Neuron (in vitro differentiated cells): ENCODE results near the gene COA8.
"Not testable (repeated sequence)": the region's sequence is repeated elsewhere in the genome, so short reads cannot be mapped to it uniquely, and the experiment has no call there.

Source experiments
- H2AFZ ChIP-seq: one replicate; pipeline ENCODE4 v1.6.1; 2013; ENCODE audit warnings: low read depth, mild to moderate bottlenecking, inconsistent platforms, low read length, moderate library complexity
- H3K27me3 ChIP-seq: one replicate; pipeline ENCODE4 v1.6.1; 2013; ENCODE audit warnings: low read length; ENCODE audit not compliant: insufficient read depth
- H3K36me3 ChIP-seq: one replicate; pipeline ENCODE4 v1.6.1; 2013; ENCODE audit warnings: low read length; ENCODE audit not compliant: insufficient read depth
- H3K4me1 ChIP-seq: one replicate; pipeline ENCODE4 v1.6.1; 2013; ENCODE audit warnings: low read length; ENCODE audit not compliant: insufficient read depth
- H3K4me3 ChIP-seq: 2 replicates; pipeline ENCODE4 v1.5.1; 2013; ENCODE audit warnings: mild to moderate bottlenecking, low read length, moderate library complexity
- H3K9me3 ChIP-seq: one replicate; pipeline ENCODE4 v1.6.1; 2013; ENCODE audit warnings: low read length

The COA8 gene

DNA sequence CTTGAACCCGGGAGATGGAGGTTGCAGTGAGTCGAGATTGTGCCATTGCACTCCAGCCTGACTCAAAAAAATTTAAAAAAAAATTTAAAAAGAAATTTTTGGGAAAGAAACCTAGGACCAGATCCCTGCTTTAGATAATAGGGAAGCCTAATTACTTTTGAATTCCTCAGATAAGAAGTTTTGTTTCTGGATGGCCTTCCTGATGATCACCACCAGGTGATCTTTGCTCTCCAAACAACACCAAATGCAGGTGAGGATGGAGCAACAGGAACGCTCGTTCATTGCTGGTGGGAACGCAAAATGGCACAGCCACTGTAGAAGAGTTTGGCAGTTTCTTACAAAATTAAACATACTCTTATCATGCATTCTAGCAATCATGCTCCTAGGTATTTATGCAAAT is 37.7 kb downstream of the COA8 start:
- H3K4me1 ChIP-seq = no peaks in the 10 kb centered on the region
- no peak overlapping the region for H3K4me3 ChIP-seq
- H2AFZ ChIP-seq = no peak overlapping the region
- no peaks in the 10 kb centered on the region for H3K9me3 ChIP-seq
- no peaks in the 10 kb centered on the region for H3K36me3 ChIP-seq
- H3K27me3 ChIP-seq = no peaks in the 10 kb centered on the region

GRCh38 chr14:103604620-103605019 is 41.9 kb downstream of the COA8 start:
- Histone ChIP-seq H2AFZ (no peak overlapping the region), H3K36me3 (no peaks in the 10 kb centered on the region), H3K27me3 (no peaks in the 10 kb centered on the region)

GRCh38 chr14:103606963-103607668 is 44.4 kb downstream of the COA8 start:
- Histone ChIP-seq H3K27me3 (no peaks in the 10 kb centered on the region), H2AFZ (no peak overlapping the region), H3K4me1 (peaks cover 3% of the 10 kb centered on the region), H3K36me3 (no peaks in the 10 kb centered on the region), H3K4me3 (no peak overlapping the region), H3K9me3 (peaks cover 7% of the 10 kb centered on the region)

More at GRCh38 chr14:103604620-103605019, 41.9 kb downstream of the COA8 start:
- Histone ChIP-seq H3K9me3 (no peaks in the 10 kb centered on the region), H3K4me3 (no peak overlapping the region), H3K4me1 (peaks cover 3% of the 10 kb centered on the region)

GRCh38 chr14:103607822-103608221 is 45.1 kb downstream of the COA8 start:
- no peak overlapping the region for H3K4me3 ChIP-seq
- no peak overlapping the region for H2AFZ ChIP-seq
- peaks cover 7% of the 10 kb centered on the region for H3K9me3 ChIP-seq

GRCh38 chr14:103609081-103609480 is 46.3 kb downstream of the COA8 start:
- not testable (repeated sequence) for H3K27me3 ChIP-seq, H3K36me3 ChIP-seq, H3K4me1 ChIP-seq, H2AFZ ChIP-seq, H3K4me3 ChIP-seq, H3K9me3 ChIP-seq

More at GRCh38 chr14:103607822-103608221, 45.1 kb downstream of the COA8 start:
- H3K36me3 ChIP-seq = no peaks in the 10 kb centered on the region
- H3K4me1 ChIP-seq = peaks cover 3% of the 10 kb centered on the region
- no peaks in the 10 kb centered on the region for H3K27me3 ChIP-seq

- Histone ChIP-seq H3K4me3 (no peak overlapping the region), H3K9me3 (peaks cover 7% of the 10 kb centered on the region), H3K36me3 (no peaks in the 10 kb centered on the region), H3K4me1 (peaks cover 3% of the 10 kb centered on the region), H2AFZ (no peak overlapping the region), H3K27me3 (no peaks in the 10 kb centered on the region)
Observed at GRCh38 chr14:103611215-103611614, 48.5 kb downstream of the COA8 start.

DNA sequence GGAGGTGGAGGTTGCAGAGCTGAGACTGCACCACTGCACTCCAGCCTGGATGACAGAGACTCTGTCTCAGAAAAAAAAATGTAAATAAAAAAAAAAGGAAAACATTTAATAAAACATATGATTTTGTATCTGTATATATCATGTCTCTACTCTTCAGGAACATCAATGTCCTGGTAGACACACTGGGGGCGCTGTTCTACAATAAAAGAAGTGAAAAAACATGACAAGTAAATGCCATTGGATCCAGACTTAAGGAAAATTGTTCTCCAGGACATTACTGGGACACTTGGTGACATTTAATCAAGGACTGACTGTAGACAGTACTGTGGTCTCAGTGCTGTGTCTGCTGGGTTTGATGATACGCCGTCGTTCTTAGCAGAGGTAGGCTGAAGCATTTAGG is 50.8 kb downstream of the COA8 start:
- Histone ChIP-seq H2AFZ (no peak overlapping the region), H3K4me3 (no peak overlapping the region), H3K36me3 (no peaks in the 10 kb centered on the region), H3K9me3 (peaks cover 7% of the 10 kb centered on the region), H3K4me1 (no peaks in the 10 kb centered on the region), H3K27me3 (no peaks in the 10 kb centered on the region)

- no peaks in the 10 kb centered on the region for H3K36me3 ChIP-seq
- no peak overlapping the region for H2AFZ ChIP-seq
- no peaks in the 10 kb centered on the region for H3K27me3 ChIP-seq
- H3K4me1 ChIP-seq = no peaks in the 10 kb centered on the region
- H3K4me3 ChIP-seq = no peak overlapping the region
- H3K9me3 ChIP-seq = no peaks in the 10 kb centered on the region
Observed at GRCh38 chr14:103616635-103617300, 54.0 kb downstream of the COA8 start.

- Histone ChIP-seq H3K4me3 (no peak overlapping the region), H2AFZ (no peak overlapping the region), H3K27me3 (no peaks in the 10 kb centered on the region), H3K9me3 (no peaks in the 10 kb centered on the region), H3K4me1 (no peaks in the 10 kb centered on the region), H3K36me3 (no peaks in the 10 kb centered on the region)
Observed at GRCh38 chr14:103619057-103619456, 56.3 kb downstream of the COA8 start.

- Histone ChIP-seq H3K27me3 (no peaks in the 10 kb centered on the region), H3K4me3 (no peak overlapping the region), H3K9me3 (no peaks in the 10 kb centered on the region), H3K36me3 (no peaks in the 10 kb centered on the region), H2AFZ (no peak overlapping the region), H3K4me1 (no peaks in the 10 kb centered on the region)
Observed at GRCh38 chr14:103621860-103622259, 59.1 kb downstream of the COA8 start.

- H3K4me1 ChIP-seq = peaks cover 6% of the 10 kb centered on the region
- no peaks in the 10 kb centered on the region for H3K9me3 ChIP-seq
- H3K27me3 ChIP-seq = no peaks in the 10 kb centered on the region
- no peak overlapping the region for H2AFZ ChIP-seq
- H3K36me3 ChIP-seq = no peaks in the 10 kb centered on the region
- no peak overlapping the region for H3K4me3 ChIP-seq
Observed at GRCh38 chr14:103623308-103623707, 60.5 kb downstream of the COA8 start.

- peaks cover 6% of the 10 kb centered on the region for H3K4me1 ChIP-seq
Observed at GRCh38 chr14:103623883-103624482, 61.2 kb downstream of the COA8 start.

GRCh38 chr14:103624860-103625259 is 62.1 kb downstream of the COA8 start:
- H3K36me3 ChIP-seq = no peaks in the 10 kb centered on the region
- H3K4me3 ChIP-seq = no peak overlapping the region
- no peaks in the 10 kb centered on the region for H3K27me3 ChIP-seq
- H3K4me1 ChIP-seq = peaks cover 6% of the 10 kb centered on the region
- no peaks in the 10 kb centered on the region for H3K9me3 ChIP-seq
- no peak overlapping the region for H2AFZ ChIP-seq

More at GRCh38 chr14:103623883-103624482, 61.2 kb downstream of the COA8 start:
- no peaks in the 10 kb centered on the region for H3K9me3 ChIP-seq
- no peak overlapping the region for H3K4me3 ChIP-seq
- H3K36me3 ChIP-seq = no peaks in the 10 kb centered on the region
- no peak overlapping the region for H2AFZ ChIP-seq
- no peaks in the 10 kb centered on the region for H3K27me3 ChIP-seq
